Esophagus muscularis mucosa (tissue), 4 donors: ENCODE results near the gene B3GAT2. TPM values are rescaled to one million over a fixed set of nuclear protein-coding genes. Genes with fewer than 3 reads are reported as not detected.

Experiments
- DNase-seq: peaks from one replicate; pipeline ENCODE4 v3.0.0-alpha.2; 2017; ENCODE audit errors: extremely low spot score
- H3K27ac ChIP-seq, 4 donors: fragments of 200-600 bp; sonication (generic); replicated peaks in 1 of 4; 1 replicate in 3 of 4; 2 replicates in 1 of 4; pipeline ENCODE4 v1.5.1; 2016 to 2019; ENCODE audit warnings: mild to moderate bottlenecking in 1 of 4
- H3K27me3 ChIP-seq, 4 donors: fragments of 200-600 bp; sonication (generic); one replicate each; pipeline versions ENCODE4 v1.5.1 to v1.6.0; 2016 to 2019
- H3K36me3 ChIP-seq, 4 donors: fragments of 200-600 bp; sonication (generic); one replicate each; pipeline ENCODE4 v1.5.1; 2016 to 2019
- H3K4me1 ChIP-seq, 4 donors: fragments of 200-600 bp; sonication (generic); one replicate each; pipeline ENCODE4 v1.5.1; 2016 to 2019
- H3K4me3 ChIP-seq, 4 donors: fragments of 200-600 bp; sonication (generic); 1 replicate in 2 of 4; 2 replicates in 2 of 4; pipeline ENCODE4 v1.5.1; 2016 to 2019; ENCODE audit warnings: mild to moderate bottlenecking in 4 of 4, moderate library complexity in 1 of 4
- H3K9me3 ChIP-seq, 4 donors: fragments of 200-600 bp; sonication (generic); 1 replicate in 3 of 4; 2 replicates in 1 of 4; pipeline ENCODE4 v1.5.1; 2016 to 2019
- EP300 ChIP-seq: sonication (generic); formaldehyde crosslinking; IDR thresholded peaks from one replicate; pipeline ENCODE4 v1.6.1; 2017; ENCODE audit warnings: antibody characterized with exemption
- POLR2A ChIP-seq: fragments of 450-650 bp; IDR thresholded peaks from one replicate; pipeline ENCODE4 v1.6.1; 2017; ENCODE audit warnings: antibody characterized with exemption, moderate library complexity, mild to moderate bottlenecking, low read depth
- POLR2AphosphoS5 ChIP-seq, 2 donors: sonication (generic); formaldehyde crosslinking; IDR thresholded peaks; one replicate each; pipeline ENCODE4 v1.6.1; 2017; ENCODE audit warnings: antibody characterized with exemption in 2 of 2
- WGBS: methylation state at CpG from one replicate; pipeline ENCODE4 v1.1.5; 2018; 5-methylcytosine and 5-hydroxymethylcytosine counted together
- intact Hi-C: fragments of 100-400 bp; cut with DNase I; formaldehyde crosslinking; loops from one replicate; pipeline ENCODE4 v1.15.1; 2023
- total RNA-seq, 4 donors: library from RNA; depleted of rRNA; stranded (reverse); fragments of >200 nt; gene quantifications; one replicate each; pipeline versions ENCODE4 v1.1.0 to v1.2.1, GENCODE V29; 2016
- TF ChIP-seq, protein P1 (sequence below), 3 experiments: fragments of 200-600 bp in 2 of 3; fragments of 450-650 bp in 1 of 3; sonication (generic) in 2 of 3; IDR thresholded peaks; one replicate each; pipeline ENCODE4 v1.5.1; 2017 to 2019; ENCODE audit warnings: antibody characterized with exemption in 3 of 3, mild to moderate bottlenecking in 2 of 3, moderate library complexity in 1 of 3

The B3GAT2 gene
- total RNA-seq, 4 donors from 2014 or later, result under 0.01 to 0.13 (median 0.11) TPM; not detected in 1

DNA sequence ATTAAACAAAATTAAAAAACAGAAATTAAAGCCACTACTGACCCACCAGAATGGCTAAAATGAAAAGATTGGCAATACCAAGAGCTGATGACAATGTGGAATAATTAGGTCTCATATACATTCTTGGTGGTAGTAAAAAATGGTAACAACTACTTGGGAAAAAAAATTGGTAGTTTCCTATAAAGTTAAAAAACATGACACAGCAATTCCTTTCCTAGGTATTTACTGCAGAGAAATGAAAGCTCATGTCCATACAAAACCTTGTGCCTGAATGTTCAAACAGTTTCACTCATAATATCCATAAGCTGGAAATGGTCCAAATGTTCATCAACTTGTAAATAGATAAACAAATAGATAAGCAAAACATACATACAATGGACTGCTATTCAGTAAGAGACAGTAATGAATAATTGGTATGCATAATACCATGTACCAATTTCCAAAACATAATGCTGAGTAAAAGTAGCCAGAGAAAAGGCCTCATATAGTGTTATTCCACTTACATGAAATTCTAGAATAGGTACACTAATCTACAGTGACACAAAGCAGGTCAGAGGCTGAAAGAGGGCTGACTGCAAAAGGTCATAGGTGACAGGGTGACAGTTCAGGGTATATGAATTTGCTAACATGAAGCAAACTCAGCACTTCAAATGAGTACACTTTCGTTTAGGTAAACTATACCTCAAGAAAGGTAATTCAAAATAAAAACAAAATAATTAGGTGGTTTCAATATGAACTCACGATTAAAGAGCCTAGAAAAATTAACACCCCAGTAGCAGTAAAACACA, 53.0 kb downstream of the B3GAT2 start:
- TF ChIP-seq POLR2A (no peak), EP300 (no peak), POLR2AphosphoS5 (IDR thresholded peaks at IDR 0.05) (no peak)
- TF ChIP-seq, protein P1, sequence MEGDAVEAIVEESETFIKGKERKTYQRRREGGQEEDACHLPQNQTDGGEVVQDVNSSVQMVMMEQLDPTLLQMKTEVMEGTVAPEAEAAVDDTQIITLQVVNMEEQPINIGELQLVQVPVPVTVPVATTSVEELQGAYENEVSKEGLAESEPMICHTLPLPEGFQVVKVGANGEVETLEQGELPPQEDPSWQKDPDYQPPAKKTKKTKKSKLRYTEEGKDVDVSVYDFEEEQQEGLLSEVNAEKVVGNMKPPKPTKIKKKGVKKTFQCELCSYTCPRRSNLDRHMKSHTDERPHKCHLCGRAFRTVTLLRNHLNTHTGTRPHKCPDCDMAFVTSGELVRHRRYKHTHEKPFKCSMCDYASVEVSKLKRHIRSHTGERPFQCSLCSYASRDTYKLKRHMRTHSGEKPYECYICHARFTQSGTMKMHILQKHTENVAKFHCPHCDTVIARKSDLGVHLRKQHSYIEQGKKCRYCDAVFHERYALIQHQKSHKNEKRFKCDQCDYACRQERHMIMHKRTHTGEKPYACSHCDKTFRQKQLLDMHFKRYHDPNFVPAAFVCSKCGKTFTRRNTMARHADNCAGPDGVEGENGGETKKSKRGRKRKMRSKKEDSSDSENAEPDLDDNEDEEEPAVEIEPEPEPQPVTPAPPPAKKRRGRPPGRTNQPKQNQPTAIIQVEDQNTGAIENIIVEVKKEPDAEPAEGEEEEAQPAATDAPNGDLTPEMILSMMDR (IDR thresholded peaks at IDR 0.05), result no peak
- Histone ChIP-seq H3K4me1 (no peaks in the 10 kb centered on the region), H3K9me3 (no peaks in the 10 kb centered on the region), H3K27me3 (peaks cover 0 to 4% (median 0%) of the 10 kb centered on the region in 4 donors), H3K4me3 (no peak overlapping the region), H3K36me3 (no peaks in the 10 kb centered on the region), H3K27ac (no peak overlapping the region)
- no peak for DNase-seq
- 67% methylated on average over 2 of the region's 2 CpGs for WGBS
- intact Hi-C loops, result no loop called here

DNA sequence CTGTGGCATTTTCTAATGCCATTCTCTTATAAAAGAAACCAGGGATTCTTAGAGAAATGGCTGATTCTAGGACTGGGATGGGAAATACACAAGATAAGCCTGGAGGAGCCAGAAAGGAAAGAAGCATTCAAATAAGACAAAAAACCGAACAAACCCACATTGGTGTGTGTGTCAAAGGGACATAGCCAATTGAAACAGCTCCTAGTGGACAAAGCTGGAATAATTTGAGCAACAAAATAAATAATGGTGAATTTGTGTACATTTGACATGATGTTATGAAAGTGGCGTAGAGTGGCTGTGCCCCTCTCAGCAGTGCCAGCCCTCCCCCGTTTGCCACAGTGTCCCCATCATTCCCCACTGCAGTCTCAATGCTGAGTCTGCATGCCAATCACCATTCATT, 55.5 kb downstream of the B3GAT2 start:
- H3K4me1 ChIP-seq, result no peaks in the 10 kb centered on the region
- DNase-seq, result no peak
- TF ChIP-seq, protein P1 (IDR thresholded peaks at IDR 0.05), result peak in 1 of 3 experiments; percentile 3
- no peak for TF ChIP-seq POLR2A
- TF ChIP-seq POLR2AphosphoS5 (IDR thresholded peaks at IDR 0.05), result no peak
- no peaks in the 10 kb centered on the region for H3K36me3 ChIP-seq
- H3K27me3 ChIP-seq, result peaks cover 0 to 4% (median 0%) of the 10 kb centered on the region in 4 donors
- H3K9me3 ChIP-seq, result no peaks in the 10 kb centered on the region
- intact Hi-C loops, result no loop called here
- H3K27ac ChIP-seq, result no peak overlapping the region
- H3K4me3 ChIP-seq, result no peak overlapping the region
- 84% methylated on average over 3 of the region's 3 CpGs for WGBS

DNA sequence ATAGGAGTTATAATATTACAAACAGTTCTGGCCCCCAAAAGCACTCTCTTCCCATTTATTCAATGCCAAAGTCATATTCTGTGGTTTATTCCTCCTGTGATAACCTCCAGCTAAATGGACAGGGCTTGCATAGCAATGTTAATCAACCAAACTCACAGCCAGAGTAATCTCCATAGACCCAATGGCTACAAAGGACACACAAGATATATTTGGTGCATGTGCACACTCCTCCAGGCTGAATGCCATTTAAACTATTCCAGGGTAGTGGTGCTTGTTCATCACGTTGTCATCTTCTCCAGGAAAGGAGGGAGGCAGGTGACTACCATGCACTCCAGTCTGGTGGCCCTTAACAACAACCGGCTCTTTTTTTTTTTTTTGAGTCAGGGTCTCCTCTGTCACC, 56.8 kb downstream of the B3GAT2 start:
- Histone ChIP-seq H3K4me1 (no peaks in the 10 kb centered on the region), H3K36me3 (no peaks in the 10 kb centered on the region), H3K9me3 (no peaks in the 10 kb centered on the region), H3K27me3 (peaks cover 0 to 4% (median 0%) of the 10 kb centered on the region in 4 donors), H3K27ac (no peak overlapping the region), H3K4me3 (no peak overlapping the region)
- intact Hi-C loops, result no loop called here
- WGBS, result 72% methylated on average over 2 of the region's 2 CpGs
- no peak for DNase-seq
- TF ChIP-seq POLR2A (no peak), POLR2AphosphoS5 (IDR thresholded peaks at IDR 0.05) (no peak), EP300 (no peak)
- TF ChIP-seq, protein P1 (IDR thresholded peaks at IDR 0.05), result no peak

DNA sequence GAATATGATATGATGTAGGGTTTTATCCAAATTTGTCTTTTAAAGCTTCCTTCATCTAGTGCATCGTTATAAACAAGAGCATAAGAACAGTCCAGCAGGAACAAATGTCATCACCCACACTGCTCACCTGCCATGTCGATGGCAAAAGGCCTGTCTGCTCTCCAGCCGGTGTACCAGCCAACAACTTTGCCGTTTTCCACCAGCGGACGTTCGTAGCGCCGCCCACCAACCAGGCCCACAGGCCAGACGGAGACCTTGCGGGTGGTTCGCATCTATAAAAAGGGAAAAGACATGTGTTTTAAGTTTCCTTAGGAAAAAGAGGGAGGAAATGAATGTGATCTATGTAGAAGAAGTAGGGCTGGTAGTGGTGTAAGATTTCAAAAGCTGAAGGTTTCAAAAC, 62.9 kb downstream of the B3GAT2 start:
- Histone ChIP-seq H3K27ac (no peak overlapping the region), H3K9me3 (no peaks in the 10 kb centered on the region), H3K4me1 (no peaks in the 10 kb centered on the region), H3K27me3 (no peaks in the 10 kb centered on the region), H3K36me3 (no peaks in the 10 kb centered on the region), H3K4me3 (no peak overlapping the region)
- DNase-seq, result no peak
- no peak for TF ChIP-seq EP300
- TF ChIP-seq, protein P1 (IDR thresholded peaks at IDR 0.05), result no peak
- WGBS, result 95% methylated on average over 12 of the region's 12 CpGs
- intact Hi-C loops, result no loop called here

DNA sequence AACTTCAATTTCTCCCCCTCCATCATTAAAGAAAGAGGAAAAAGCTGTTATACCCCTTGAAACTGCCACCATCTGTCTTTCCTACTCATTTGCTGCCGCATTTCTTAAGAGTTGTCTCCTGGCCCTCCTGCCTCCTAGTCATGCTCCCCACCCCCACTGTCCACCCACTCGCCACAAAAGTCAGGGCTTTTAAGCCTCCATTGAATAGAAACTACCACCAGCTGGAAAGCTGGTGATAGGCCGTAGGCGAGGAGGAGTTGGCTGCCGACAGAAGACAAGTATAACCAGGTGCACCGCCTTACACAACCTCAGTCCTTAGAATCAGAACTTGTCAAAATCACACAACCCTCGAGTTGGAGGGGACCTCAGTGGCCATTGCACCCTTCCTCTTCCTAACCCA, 67.6 kb downstream of the B3GAT2 start:
- Histone ChIP-seq H3K4me3 (no peak overlapping the region), H3K27me3 (no peaks in the 10 kb centered on the region), H3K36me3 (no peaks in the 10 kb centered on the region), H3K9me3 (no peaks in the 10 kb centered on the region), H3K27ac (no peak overlapping the region), H3K4me1 (peaks cover 0 to 1% (median 0%) of the 10 kb centered on the region in 4 donors)
- no peak for DNase-seq
- TF ChIP-seq POLR2A, result no peak
- no peak for TF ChIP-seq EP300
- no peak for TF ChIP-seq POLR2AphosphoS5 (IDR thresholded peaks at IDR 0.05)
- TF ChIP-seq, protein P1 (IDR thresholded peaks at IDR 0.05), result no peak
- intact Hi-C loops, result no loop called here
- 93% methylated on average over 7 of the region's 7 CpGs for WGBS
